Activated CD4-positive, CD25-positive, alpha-beta regulatory T cell treated with anti-CD3 and anti-CD28 coated beads, Interleukin-2, amount 50 U/mL, for 72 hours (primary cell): ENCODE results near the gene RGS16.

Experiments used
- DNase-seq: peaks from one replicate; pipeline ENCODE4 v3.0.0; 2021

The RGS16 gene

DNA sequence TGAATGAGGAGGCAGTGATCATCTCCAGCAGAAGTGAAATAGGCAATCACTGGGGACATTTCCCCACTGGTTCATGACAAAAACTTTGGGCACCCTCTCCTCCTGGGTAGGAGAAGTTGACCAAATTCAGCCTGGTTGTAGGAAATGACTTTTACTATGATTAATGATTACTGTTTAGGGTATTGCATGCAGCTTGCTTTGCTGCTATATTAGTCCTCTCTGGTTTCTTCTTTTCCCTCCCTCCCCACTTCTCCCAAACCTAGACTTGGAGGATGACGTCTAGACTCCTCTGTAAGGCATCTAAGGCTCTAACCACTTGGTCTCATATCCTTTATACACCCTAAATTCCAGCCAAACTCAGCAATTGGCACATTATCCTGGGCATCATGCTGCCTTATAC, 3.4 kb upstream of the RGS16 start:
- DNase-seq, result no peak

DNA sequence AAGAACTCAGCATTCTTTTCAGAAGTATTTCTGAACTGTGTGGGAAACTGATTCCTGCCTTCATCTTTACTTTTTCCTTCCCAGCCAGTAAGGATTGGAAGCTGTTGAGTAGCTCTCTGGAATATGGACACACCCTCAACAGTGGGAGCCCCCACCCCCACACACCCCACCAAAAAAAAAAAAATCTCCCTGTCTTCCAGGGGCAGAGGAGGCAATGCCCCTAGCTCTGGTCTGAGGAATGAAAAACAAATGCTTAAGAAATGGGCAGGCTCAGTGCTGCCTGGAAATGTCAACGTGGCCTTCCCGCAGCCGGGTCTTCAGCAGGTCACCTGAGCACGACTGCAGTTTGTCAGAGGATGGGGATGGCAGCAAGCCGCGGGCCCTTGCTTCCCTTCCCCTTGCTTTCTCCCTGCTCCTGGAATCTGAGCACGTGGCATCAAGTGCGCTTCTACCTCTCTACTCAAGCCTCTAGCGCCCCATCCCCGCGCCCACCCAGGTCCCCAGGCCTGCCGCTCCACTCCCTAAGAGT, 479 bp downstream of the RGS16 start:
- DNase-seq, result no peak

DNA sequence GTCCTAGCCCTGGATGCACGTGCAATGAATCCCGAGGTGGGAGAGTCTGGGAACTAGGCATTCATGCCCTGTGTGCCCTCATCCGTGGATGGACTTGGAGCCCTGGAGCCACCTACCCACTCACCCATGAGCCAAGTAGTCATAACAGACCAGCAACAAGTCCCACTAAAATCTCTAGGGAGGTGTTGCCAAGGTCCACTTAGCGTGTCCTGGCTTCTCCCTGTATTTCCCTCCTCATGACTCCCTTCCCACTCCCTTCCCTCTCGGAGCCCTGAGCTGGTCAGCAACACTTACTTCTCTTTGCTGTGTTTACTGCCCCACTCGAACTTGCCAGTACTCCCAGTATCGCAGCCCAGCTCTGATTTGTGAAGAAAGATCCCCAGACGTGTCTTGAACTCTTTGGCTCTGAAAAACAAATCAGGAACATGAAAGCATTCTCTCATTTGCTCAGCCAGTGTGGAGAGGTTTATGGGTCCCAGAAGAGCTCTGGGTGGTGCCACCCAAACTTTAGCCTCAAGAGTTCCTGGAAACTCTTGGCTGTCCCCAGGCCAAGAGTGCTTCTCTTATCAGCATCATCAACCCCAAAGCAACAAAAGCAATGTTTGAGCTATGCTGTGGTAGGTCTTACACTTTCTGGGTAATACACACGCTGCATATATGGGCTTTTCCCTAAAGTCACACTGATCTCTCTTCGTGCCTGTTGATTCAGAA, 1.1 kb downstream of the RGS16 start:
- no peak for DNase-seq

DNA sequence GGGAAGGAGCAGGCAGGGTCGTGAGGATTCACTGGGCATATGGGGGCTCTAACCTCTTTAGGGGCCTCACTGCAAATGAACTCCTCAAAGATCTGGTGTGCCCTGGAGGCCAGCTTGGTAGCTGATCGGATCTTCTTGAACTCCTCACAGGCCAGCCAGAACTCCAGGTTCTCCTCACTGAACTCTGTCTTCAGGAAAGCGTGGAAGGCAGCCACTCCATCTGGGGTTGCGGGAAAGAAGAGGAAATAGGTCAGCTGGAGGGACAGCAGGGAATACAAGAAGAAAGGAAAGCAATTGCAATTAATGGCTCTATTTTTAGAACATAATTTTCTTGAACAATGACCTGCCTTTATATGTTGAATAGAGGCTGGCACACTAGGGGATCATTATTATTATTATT, 2.3 kb downstream of the RGS16 start:
- DNase-seq, result no peak

DNA sequence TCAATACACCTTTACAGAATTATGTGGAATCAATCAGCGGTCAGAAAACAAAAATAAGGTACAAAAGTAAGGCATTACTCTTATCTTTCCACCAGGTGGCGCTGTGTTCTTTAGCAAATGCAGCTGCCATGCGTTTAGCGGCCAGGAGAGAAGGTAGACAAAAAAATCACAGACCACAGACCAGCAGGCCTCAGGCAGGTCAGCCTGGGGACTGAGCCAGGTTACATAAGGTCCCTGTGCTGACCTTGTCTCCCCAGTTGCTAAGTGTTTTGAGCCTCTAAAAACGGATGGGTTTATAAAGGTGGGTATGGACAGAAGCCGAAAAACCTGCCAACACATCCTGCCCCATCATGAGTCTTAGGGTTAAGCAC, 2.8 kb downstream of the RGS16 start:
- DNase-seq, result peak; percentile 70

DNA sequence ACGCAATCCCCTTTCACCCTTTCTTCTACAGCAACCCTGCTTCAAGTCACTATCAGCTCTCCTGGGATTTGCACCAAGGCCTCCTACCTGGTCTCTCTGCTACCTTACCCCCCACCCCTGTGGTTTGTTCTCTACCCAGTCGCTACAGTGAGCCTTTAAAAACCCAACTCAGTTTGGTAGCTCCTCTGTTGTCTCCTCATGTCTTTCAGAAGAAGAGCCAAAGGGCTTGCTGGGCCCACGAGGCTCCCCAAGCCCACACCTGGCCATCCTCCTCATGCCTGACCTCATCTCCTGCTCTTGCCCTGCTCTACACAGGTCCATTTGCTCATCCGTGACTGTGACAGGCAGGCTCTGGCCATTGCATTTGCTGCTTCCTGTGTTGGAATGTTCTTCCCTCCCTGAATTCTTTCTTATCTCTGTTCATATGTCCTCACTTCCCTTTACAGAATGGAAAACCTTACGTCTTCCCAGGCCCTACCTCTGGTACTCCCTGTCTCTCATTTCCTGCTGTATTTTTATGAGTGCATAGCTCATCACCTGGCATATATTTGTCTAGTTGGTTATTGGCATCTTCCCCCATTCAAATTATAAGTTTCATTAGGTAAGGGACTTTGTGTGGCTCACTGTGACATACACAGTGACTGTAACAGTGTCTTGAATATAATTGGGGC, 3.3 kb downstream of the RGS16 start:
- DNase-seq, result no peak

DNA sequence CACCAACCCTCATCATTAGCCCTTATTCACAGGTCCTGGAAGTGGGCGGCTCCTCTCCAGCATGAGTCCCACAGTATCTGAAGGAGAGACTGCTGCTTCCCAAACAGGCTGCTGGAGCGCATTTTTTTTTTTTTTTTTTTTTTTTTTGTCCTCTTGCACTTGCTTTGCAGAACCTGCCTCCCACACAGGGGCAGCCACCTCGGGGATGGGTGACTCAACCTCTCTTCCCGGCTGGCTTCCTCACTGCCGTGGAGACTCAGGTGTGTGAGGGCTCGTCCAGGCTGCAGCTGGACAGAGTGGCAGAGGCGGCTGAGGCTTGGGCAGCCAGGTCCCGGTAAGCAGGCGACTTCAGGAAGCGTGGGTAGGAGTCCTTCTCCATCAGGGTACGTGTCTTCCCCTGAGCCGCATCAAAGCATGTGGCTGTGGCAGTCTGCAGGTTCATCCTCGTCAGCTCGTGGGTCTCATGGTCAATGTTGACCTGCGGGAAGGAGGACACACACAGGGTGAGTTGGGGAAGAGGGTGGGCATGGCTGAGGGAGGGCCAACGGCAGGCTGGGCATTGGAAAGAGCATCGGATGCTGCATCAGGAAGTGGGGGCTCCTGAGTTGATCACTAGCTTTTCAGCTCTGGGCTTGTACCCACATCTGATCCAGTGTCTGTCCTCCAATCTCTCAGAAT, 4.0 kb downstream of the RGS16 start:
- no peak for DNase-seq

DNA sequence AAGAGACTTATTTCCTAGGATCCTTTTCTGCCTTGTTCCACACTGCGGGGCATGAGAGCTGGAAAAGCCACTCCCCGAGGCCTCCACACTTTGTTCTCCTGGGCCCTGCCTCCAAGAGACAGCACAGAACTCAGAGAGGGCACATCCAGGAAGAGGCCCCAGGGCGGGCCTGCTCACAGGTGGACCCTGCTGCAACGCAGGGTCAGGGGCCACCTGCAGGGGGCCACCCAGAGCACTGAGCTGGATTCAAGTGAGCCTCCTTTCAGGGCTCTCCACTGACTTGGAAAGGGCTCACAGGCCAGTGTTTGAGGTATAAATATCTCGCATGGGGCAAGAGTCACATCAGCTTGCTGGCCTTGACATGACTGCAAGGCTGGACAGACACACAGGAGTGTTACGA, 4.8 kb downstream of the RGS16 start:
- no peak for DNase-seq

DNA sequence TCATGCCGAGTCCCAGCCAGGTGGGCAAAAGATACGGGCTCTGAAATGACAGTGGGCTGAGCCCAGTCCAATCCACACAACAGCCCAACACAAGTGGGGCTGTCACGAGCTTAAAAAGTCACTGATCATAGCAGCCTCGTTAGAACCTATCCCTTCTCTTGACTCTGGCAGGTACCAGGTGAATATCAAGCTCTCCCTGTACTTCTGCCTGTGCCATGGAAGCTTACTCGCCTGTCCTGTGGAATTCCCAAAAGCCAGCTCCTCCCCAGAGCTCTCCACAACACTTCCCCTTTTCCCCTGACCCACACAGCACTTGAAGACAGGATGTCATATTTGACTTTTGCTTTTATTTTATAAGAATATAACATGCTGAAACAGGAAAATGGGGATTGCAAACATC, 5.9 kb downstream of the RGS16 start:
- no peak for DNase-seq

DNA sequence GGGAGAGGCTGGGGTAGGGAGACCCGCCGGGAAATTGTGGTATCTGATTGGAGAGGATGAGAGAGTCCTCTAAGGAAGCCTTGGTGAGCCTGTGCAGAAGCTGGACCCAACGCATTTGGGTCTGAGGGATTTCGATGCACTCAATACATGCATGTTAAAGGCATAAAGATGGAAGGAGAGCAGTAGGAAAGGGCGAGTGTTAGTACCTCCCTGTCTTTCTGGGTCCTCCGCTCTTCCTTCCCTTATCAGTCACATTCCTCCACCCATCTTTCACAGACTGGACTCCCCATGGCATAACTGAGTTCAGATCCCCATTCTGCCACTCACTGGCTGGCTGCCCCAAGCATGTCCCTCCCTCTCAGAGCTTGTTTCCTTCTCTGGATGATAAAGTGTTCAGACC, 7.3 kb downstream of the RGS16 start:
- DNase-seq, result no peak

DNA sequence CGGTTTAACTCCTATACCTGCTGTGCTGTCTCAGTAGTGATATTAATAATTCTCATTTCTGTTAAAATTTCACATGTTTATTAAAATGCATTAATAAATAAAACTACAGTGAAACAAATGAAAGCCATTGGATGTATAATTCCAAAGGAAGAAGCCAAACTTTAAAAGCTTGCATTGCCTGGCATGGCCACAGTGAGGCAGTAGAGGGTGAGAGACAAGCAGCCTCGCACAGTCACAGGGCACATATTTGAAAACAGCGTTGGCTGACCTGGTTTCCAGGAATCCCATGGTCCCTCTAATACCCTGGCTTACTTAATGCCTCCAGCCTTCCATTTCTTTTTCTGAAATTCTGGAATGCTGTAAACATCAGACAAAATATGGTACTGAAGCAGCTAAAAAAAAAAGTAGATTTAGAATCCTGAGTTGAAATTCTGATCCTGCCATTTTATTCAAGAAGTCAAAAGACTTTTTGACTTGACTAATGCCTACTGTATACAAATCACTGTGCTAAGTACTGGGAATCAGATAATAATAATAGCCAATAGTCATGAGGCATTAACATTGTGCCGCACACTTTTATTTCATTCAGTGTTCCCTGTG, 8.4 kb downstream of the RGS16 start:
- DNase-seq, result peak; percentile 74

DNA sequence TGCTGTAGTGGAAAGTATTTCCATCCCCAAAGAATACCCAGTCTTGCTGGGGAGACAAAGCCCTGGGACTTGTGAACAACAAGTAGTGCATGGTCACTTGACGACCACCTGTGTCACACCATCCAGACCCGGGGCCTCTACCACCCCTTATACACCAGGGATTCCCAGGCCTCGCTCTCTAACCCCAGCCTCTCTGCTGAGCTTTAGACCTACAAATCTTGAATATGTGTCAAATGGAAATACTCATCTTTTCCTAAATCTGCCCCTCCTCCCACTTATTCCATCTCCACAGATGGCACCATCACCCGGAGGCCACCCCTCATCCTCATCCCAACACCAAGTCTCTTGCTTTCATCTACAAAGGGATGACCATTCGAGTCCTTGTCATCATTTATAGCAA, 14.3 kb downstream of the RGS16 start:
- DNase-seq, result no peak

DNA sequence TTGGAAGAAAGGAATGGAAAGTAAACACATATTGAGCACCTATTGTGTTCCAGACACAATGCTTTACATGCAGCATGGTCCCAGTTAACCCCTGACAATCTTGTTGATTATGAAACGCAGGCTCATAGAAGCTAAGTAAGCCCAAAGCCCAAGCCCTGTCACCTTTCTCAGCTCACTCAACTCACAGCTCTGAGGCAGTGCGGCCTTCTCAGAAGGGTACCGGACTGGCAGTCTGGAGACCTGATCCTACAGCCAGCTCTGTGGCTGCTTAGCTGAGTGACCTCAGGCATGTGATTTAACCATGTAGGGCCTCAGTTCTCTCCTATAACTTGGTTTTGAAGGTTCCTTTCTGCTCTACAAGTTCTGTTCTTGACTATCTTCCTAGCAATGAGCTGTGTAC, 14.7 kb downstream of the RGS16 start:
- no peak for DNase-seq

DNA sequence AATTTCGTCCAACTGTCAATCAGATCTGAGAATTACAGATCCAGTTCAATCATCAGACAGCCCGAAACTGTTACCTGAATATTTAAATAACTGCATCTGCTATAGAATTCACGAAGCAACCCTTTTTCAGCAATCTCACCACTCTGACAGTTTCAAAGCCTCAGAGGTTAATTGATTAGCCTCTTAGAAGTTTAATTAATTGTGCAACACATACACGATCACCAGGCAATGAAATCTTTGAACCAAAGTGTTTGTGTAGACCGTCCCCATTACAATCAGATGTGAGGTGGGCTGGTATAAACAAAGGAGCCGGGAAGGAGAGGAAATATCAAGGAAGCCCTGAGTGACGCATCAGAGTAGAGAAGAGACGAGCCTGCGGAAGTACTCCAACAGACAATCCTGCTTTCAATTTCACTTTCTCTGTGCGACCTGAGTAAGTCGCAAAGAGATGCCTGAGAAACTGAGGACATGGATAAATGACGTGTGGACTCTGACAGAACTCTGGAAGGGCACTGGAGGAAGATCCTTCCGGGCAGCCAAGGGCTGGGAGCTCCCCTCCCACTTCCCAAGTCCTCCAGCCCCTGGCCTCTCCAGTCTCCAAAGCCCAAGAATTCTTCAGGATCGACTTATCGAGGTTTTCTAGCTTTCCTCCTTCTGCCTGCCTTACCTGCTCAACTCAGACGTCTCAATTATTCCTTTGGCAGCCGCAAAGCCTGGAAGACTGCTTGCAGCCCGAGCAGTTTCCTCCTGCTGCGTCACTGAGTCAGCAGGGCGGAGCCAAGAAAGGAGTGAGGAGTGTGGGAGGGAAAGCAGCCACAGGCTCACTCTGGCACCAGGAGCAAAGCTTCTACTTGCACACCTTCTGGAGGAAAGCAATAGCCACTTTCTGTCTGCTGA, 15.4 kb downstream of the RGS16 start, which contains the start of gene RNASEL:
Gene RNASEL, minus strand, starts transcription at position 757 of the 897 bp plus-strand sequence. CDS start 2,450 bp downstream, outside the sequence.
- peak; percentile 55 for DNase-seq

DNA sequence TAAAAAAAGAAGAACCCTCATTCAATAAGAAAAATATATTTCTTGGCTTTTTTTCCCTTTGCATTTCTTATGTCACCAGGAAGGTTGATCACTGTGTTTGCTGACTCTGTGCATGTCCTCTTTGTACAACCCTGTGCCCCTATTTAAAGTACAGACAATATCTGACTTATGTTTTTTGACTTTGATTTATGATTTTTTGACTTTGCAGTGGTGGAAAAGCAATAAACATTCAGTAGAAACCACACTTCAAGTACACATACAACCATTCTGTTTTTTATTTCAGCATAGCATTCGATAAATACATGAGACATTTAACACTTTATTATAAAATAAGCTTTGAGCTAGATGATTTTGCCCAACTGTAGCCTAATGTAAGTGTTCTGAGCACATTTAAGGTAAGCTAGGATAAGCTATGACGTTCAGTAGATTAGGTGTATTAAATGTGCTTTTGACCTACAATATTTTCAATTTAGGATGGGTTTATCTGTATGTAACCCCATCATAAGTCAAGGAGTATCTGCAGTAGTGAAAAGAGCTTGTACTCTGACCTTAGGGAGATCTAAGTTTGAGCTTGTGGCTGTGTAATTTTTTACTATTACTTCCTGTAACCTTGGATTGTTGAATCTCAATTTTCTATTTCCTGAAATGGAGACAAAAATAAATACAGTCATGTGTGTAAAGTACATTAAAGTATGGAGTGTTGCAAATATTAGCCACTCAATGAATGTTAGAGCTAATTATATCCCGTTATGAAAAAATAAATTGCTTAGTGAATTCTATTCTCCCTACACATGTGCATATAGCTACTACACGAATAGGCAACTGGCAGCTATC, 16.3 kb downstream of the RGS16 start:
- no peak for DNase-seq

DNA sequence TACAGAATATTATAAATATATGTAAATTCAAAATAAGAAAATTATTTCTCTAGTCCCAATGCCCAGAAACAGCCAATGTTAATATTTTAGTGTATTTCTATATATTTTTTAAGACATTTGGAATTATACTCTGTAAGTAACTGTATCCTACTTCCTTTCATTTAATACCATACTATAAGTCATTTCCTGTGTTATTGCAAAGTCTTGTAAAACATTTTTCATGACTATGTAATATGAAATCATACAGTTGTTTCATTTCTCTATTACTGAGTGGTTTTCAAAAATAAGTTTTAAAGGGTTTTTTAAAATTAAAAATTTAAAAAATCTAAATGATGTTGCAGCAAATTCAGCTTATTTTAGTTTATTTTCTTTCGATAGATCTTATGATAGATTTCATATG, 17.1 kb downstream of the RGS16 start:
- DNase-seq, result no peak

DNA sequence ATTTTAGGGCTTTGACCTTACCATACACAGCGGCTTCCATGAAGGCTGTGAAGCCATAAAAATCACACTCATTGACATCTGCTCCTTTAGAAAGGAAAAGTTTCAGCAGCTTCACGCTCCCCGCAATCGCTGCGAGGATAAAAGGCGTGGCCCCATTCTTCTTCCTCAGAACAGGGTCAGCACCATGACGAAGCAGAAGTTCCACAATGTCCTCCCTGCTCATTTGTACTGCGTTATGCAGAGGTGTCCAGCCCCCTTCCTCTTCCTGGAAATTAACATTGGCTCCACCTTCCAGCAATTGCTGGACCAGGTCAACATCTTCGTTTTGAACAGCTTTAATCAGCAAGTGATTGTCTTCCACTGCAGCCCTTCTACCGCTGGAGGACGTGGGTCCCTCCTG, 17.8 kb downstream of the RGS16 start:
- DNase-seq, result no peak

DNA sequence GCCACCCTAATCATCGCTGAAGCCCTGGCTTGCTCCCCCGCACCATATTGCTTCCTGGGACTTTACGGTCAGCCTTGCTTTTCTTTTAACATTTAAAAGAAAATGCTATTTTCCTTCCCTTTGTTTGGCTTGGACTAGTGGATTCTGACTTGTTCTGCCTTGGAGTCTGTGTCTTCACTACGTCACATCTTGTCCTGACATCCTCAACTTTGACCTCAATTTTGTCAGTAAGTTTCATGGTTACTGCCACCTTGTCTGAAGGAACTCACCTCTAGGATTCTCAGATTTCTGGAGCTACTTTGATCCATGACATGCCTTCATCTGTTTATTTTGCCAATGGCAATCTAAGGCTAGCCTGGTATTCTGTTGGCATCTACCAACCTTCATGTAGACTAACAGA, 19.4 kb downstream of the RGS16 start:
- DNase-seq, result no peak

DNA sequence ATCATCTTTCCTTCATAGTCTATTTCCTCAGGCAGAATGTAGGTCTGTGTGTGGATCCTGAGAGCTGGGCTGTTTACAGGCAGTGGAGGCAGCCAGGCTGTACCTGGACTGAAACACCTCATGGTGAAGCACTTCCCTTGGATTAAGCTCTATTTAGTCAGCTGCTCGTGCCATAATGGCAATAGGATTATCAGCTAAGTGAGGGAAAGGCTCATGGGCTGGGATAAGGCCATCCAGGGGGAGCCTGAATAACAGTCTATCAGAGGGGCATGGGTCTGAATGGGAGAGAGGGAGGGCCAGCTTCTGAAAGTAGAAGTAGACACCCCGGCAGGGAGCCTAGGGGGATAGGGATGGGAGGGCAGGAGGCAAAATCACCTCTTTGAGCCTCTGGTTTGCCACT, 23.5 kb downstream of the RGS16 start:
- no peak for DNase-seq

DNA sequence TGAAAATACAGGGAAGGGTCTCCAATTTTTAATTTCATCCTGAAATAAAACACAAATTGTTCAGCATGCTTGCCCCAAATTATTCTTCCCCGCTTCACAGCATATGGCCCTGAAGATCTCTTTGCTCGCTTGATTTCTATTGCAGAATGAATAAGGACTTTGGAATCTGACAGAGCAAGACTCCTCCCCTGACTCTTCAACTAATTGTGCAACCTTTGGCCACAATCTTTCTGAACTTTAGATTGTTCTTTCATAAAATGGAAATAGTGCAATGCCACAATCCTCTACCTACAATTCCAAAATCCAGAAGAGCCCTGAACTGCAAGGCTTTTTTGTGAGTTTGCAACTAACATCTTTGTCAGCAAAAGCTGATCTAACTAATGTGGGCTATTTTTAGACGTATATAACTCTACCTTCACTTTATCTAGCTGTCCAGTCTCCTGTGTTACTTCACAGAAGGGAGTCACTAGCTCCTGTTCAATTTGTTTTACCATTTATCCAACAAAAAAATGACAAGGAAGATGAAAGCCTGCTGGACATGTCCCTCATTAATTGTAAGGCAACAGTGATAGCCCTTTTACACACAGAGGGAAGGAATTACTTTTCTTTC, 28.5 kb downstream of the RGS16 start:
- DNase-seq, result no peak

DNA sequence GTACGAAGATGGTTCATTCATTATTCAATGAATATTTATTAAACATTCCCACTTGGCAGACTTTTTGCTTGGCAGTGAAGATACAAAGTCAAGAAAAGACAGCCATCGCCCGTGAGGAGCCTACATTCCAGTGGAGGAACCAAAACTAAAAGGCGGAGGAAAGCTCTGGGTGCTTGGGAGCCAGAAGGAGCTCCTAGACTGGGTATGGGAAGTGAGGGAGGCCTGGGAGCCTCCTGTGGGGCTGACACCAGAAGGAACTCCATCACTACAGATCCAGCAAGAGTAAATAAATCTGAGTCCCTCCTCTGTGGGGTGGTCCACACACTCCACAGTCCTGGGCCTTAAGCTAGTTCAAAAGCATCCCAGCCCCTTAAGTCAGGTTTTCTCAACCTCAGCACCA, 30.0 kb downstream of the RGS16 start:
- DNase-seq, result no peak
